Thymus (tissue), 11 donors: ENCODE data around the gene MUC5B. TPM values are rescaled to one million over a fixed set of nuclear protein-coding genes. Genes with fewer than 3 reads are reported as not detected.

Experiments used
- DNase-seq, 9 donors: peaks; one replicate each; pipeline ENCODE4 v3.0.0-alpha.2; 2013; ENCODE audit warnings: low spot score in 9 of 9, low read depth in 6 of 9, missing footprints in 1 of 9
- H3K27ac ChIP-seq, 2 donors: one replicate each; pipeline ENCODE4 v1.5.1; 2013; ENCODE audit warnings: control low read depth in 1 of 2, low read depth in 1 of 2, low read length in 1 of 2, mild to moderate bottlenecking in 1 of 2, moderate library complexity in 1 of 2
- H3K27me3 ChIP-seq, 2 donors: one replicate each; pipeline ENCODE4 v1.5.1; 2013; ENCODE audit warnings: low read length in 1 of 2; ENCODE audit not compliant: control insufficient read depth in 2 of 2, insufficient read depth in 1 of 2
- H3K36me3 ChIP-seq, 2 donors: one replicate each; pipeline ENCODE4 v1.5.1; 2013; ENCODE audit warnings: low read length in 1 of 2, mild to moderate bottlenecking in 1 of 2, moderate library complexity in 1 of 2; ENCODE audit not compliant: control insufficient read depth in 2 of 2, insufficient read depth in 2 of 2
- H3K4me1 ChIP-seq, 2 donors: one replicate each; pipeline ENCODE4 v1.5.1; 2013; ENCODE audit warnings: low read length in 2 of 2; ENCODE audit not compliant: control insufficient read depth in 2 of 2, insufficient read depth in 2 of 2
- H3K4me3 ChIP-seq, 2 donors: one replicate each; pipeline ENCODE4 v1.5.1; 2013; ENCODE audit warnings: low read length in 2 of 2, control low read depth in 1 of 2, mild to moderate bottlenecking in 1 of 2
- H3K9me3 ChIP-seq, 2 donors: one replicate each; pipeline ENCODE4 v1.5.1; 2013; ENCODE audit warnings: low read length in 1 of 2, mild to moderate bottlenecking in 1 of 2; ENCODE audit not compliant: control insufficient read depth in 2 of 2, insufficient read depth in 1 of 2
- WGBS: extraction: QIAGEN DNeasy Blood & Tissue Kit; methylation state at CpG from one replicate; pipeline ENCODE4 v1.1.7; 2013; 5-methylcytosine and 5-hydroxymethylcytosine counted together
- polyA plus RNA-seq: library from polyadenylated mRNA; stranded (reverse); fragments of 200-250 nt; gene quantifications from one replicate; pipeline ENCODE4 v1.2.3, GENCODE V29; 2013
- total RNA-seq: library from RNA; stranded (reverse); fragments of 120-200 nt; gene quantifications from one replicate; pipeline ENCODE4 v1.2.4, GENCODE V29; 2013
- donor health status: healthy.

MUC5B gene
- total and polyA plus RNA-seq, 2 donors = under 0.01 to 0.02 TPM

DNA sequence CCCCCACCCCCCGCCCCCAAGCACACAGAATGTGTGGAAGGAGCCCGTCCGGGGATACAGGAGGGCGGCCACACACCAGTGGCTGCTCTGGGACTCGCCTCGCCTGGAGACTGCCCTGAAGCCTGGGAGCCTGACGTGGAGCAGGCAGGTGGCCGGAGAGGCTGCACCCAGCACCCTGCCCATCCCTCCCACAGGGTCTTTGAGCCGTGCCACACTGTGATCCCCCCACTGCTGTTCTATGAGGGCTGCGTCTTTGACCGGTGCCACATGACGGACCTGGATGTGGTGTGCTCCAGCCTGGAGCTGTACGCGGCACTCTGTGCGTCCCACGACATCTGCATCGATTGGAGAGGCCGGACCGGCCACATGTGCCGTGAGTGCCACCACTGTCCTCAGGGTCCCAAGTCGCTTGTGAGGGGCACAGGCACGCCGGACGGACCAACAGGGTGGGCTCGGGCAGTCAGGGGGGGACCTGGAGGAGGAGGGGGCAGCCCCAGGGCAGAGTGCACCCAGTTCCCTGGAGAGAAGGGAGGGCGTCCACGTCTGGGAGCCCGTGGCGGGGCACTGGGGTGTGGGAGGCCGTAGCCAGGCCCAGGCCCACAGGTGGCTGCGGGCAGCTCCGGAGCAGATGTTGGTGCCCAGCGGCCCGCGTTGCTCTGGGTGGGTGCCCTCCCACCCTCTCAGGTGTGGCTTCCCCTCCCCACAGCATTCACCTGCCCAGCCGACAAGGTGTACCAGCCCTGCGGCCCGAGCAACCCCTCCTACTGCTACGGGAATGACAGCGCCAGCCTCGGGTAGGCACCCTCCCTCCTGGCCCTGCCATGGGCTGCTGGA lies 27.0 kb upstream of the MUC5B start:
- peaks cover 0 to 5% of the 10 kb centered on the region in 2 donors for H3K27me3 ChIP-seq
- no peaks in the 10 kb centered on the region for H3K36me3 ChIP-seq
- H3K27ac ChIP-seq = no peak overlapping the region
- WGBS = 94% methylated on average over 41 of the region's 41 CpGs
- no peak for DNase-seq
- H3K4me1 ChIP-seq = no peaks in the 10 kb centered on the region
- H3K9me3 ChIP-seq = peaks cover 3 to 31% of the 10 kb centered on the region in 2 donors
- H3K4me3 ChIP-seq = no peak overlapping the region

DNA sequence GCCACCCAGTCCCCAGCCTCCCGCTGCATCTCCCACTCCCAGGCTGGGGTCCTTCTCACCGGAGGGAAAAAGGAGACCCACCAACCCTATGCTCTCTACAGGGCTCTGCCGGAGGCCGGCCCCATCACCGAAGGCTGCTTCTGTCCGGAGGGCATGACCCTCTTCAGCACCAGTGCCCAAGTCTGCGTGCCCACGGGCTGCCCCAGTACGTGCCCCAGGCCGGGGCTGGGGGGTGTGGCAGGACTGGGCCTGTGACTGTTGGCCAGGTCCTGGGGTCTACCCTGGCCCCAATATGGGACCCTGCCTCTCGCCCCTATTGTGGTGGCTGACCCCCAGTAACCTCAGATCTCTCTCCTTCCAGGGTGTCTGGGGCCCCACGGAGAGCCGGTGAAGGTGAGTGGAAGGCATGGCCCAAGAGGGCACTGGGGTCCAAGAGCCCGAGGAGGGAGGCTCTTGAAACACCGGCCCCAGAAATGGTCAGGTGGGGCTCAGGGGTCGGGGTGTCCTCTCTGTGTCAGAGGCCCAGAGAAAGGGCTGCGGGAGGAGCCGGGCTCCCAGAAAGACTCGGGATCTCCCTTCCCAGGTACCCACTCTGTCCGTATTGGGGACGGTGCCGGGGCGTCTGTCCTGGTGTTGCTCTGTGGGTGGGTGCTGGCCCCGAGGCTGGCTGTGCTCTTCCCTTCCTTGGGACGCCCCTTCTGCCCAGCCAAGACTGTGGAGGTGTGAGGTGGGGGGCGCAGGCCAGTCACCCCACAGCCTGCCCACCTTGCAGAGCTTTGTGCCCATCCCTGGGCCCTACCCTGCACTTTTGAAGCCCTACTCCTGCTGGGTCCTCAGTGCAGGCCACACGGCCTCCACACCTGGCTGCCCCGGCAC lies 26.1 kb upstream of the MUC5B start:
- peaks cover 0 to 5% of the 10 kb centered on the region in 2 donors for H3K27me3 ChIP-seq
- H3K4me1 ChIP-seq = no peaks in the 10 kb centered on the region
- DNase-seq = no peak
- H3K36me3 ChIP-seq = no peaks in the 10 kb centered on the region
- WGBS = 83% methylated on average over 28 of the region's 28 CpGs
- H3K27ac ChIP-seq = no peak overlapping the region
- H3K9me3 ChIP-seq = peaks cover 3 to 31% of the 10 kb centered on the region in 2 donors
- no peak overlapping the region for H3K4me3 ChIP-seq

DNA sequence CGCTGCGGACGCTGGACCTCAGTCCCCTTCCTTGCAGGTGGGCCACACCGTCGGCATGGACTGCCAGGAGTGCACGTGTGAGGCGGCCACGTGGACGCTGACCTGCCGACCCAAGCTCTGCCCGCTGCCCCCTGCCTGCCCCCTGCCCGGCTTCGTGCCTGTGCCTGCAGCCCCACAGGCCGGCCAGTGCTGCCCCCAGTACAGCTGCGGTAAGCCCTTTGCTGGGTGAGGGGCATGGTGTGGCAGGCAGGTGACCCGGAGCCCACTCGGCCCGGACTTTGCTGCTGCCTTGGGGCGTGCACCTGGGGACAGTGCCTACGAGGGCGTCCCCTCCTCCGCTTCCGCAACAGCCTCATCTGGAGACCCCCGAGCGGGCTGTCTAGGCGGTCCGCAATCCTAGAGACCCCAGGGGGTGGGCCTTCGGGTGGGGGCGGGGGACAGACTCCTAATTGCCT lies 25.4 kb upstream of the MUC5B start:
- H3K9me3 ChIP-seq = peaks cover 3 to 26% of the 10 kb centered on the region in 2 donors
- H3K36me3 ChIP-seq = no peaks in the 10 kb centered on the region
- WGBS = 84% methylated on average over 29 of the region's 29 CpGs
- peaks cover 0 to 5% of the 10 kb centered on the region in 2 donors for H3K27me3 ChIP-seq
- no peak for DNase-seq
- no peaks in the 10 kb centered on the region for H3K4me1 ChIP-seq
- no peak overlapping the region for H3K27ac ChIP-seq
- no peak overlapping the region for H3K4me3 ChIP-seq

DNA sequence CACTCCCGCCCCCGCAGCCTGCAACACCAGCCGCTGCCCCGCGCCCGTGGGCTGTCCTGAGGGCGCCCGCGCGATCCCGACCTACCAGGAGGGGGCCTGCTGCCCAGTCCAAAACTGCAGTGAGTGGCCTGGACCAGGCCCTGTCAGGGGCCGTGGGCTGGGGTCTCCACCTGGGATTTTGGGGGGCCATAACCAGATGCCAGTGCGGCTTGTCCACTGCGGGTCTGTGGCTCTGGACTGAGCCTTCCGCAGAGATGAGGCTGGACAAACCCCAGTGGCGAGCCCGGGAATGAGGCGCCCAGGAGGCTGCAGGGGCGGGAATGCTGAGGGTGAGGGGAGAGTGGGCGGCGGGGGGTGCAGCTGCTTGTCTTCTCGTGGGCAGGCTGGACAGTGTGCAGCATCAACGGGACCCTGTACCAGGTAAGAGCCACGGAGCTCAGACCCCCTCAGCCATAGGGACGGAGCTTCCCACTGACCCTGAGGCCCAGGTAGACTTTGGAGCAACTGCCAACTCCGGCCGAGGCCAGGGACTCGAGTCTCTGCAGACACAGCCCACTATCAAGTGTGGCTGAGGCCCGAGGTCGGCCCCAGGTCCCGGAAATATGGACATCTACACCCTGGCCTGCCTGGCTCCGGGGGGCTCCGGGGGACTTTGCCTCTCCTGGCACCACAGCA lies 24.8 kb upstream of the MUC5B start:
- peaks cover 0 to 9% of the 10 kb centered on the region in 2 donors for H3K27me3 ChIP-seq
- no peak for DNase-seq
- H3K4me3 ChIP-seq = no peak overlapping the region
- H3K27ac ChIP-seq = no peak overlapping the region
- H3K9me3 ChIP-seq = peaks cover 3 to 21% of the 10 kb centered on the region in 2 donors
- WGBS = 83% methylated on average over 33 of the region's 33 CpGs
- no peaks in the 10 kb centered on the region for H3K36me3 ChIP-seq
- H3K4me1 ChIP-seq = no peaks in the 10 kb centered on the region

- H3K9me3 ChIP-seq = peaks cover 2 to 15% of the 10 kb centered on the region in 2 donors
- no peaks in the 10 kb centered on the region for H3K36me3 ChIP-seq
- H3K4me1 ChIP-seq = no peaks in the 10 kb centered on the region
- peaks cover 0 to 12% of the 10 kb centered on the region in 2 donors for H3K27me3 ChIP-seq
- no peak for DNase-seq
- no peak overlapping the region for H3K27ac ChIP-seq
- 72% methylated on average over 26 of the region's 26 CpGs for WGBS
- no peak overlapping the region for H3K4me3 ChIP-seq
These were observed 24.2 kb upstream of the MUC5B start for GRCh38 chr11:1198561-1199240.

DNA sequence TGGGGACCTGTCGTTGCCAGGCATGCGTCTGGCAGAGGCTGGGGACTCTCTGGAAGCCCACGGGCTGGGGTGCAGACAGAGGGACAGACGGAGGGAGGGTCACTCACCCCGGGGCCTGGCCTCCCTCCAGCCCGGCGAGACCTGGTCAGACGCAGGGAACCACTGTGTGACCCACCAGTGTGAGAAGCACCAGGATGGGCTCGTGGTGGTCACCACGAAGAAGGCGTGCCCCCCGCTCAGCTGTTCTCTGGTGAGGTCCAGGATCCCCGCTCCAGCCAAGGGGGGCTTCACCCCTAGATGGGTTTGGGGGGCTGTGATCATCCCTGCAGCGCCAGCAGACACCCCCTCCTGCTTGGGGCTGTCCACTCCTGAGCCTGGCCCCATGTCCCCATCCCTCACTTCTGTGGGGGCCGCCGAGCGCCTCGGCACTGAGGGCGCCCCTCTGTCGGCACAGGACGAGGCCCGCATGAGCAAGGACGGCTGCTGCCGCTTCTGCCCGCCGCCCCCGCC lies 23.6 kb upstream of the MUC5B start:
- Histone ChIP-seq H3K4me1 (no peaks in the 10 kb centered on the region), H3K27me3 (peaks cover 0 to 12% of the 10 kb centered on the region in 2 donors), H3K9me3 (peaks cover 2 to 9% of the 10 kb centered on the region in 2 donors), H3K36me3 (no peaks in the 10 kb centered on the region), H3K4me3 (no peak overlapping the region), H3K27ac (no peak overlapping the region)
- DNase-seq = no peak
- WGBS = 85% methylated on average over 27 of the region's 27 CpGs

DNA sequence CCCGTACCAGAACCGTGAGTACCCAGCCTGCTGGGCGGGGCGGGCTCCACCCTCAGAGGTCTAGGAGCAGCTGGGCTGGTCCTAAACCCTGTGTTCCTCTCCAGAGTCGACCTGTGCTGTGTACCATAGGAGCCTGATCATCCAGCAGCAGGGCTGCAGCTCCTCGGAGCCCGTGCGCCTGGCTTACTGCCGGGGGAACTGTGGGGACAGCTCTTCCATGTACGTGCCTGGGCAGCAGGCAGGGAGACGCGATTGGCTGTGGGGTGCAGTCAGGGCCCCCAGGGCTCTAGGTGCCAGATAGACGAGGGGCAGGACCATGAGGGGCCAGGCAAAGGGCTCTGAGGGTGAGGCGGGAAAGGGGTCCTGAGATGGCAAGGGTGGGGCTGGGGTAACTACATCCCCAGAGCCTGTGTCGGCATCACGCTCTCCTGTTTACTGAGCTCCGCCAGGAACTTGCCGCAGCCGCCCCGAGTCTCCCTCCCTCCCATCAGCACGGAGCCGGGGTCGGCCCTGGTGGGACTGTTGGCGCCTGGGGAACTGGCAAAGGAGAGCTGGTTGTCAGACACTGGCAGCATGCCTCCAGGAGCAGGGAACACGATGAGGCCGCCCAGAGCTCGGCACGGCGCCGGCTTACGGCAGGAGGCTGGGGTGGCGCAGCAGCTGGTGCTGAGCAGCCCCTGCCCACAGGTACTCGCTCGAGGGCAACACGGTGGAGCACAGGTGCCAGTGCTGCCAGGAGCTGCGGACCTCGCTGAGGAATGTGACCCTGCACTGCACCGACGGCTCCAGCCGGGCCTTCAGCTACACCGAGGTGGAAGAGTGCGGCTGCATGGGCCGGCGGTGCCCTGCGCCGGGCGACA lies 22.9 kb upstream of the MUC5B start:
- no peak for DNase-seq
- no peaks in the 10 kb centered on the region for H3K36me3 ChIP-seq
- no peak overlapping the region for H3K27ac ChIP-seq
- 83% methylated on average over 47 of the region's 47 CpGs for WGBS
- no peaks in the 10 kb centered on the region for H3K4me1 ChIP-seq
- no peak overlapping the region for H3K4me3 ChIP-seq
- peaks cover 0 to 12% of the 10 kb centered on the region in 2 donors for H3K27me3 ChIP-seq
- peaks cover 1 to 2% of the 10 kb centered on the region in 2 donors for H3K9me3 ChIP-seq
